ENCODE measurements around the gene RHOBTB3.

GRCh38 chr5:95741458-95741857, 10.3 kb downstream of the RHOBTB3 start:
- no peak for TF ChIP-seq CTCF (IDR thresholded peaks at IDR 0.05)
- TF ChIP-seq POLR2A (IDR thresholded peaks at IDR 0.05): no peak
